ENCODE results near the gene RCOR1.
"Not testable (repeated sequence)": the region's sequence is repeated elsewhere in the genome, so short reads cannot be mapped to it uniquely, and the experiment has no call there.

The RCOR1 gene

GRCh38 chr14:102570334-102570995, 22.0 kb upstream of the RCOR1 start:
- Histone ChIP-seq H3K79me1 (ENCODE audit: low read length) (no peaks in the 10 kb centered on the region), H3K23ac (ENCODE audit: low read length) (no peak overlapping the region), H3K4me2 (ENCODE audit: low read length) (no peak overlapping the region), H3K36me3 (ENCODE audit: control insufficient read depth, insufficient read depth, low read length) (no peaks in the 10 kb centered on the region), H3K27me3 (ENCODE audit: insufficient read depth, low read length, poor library complexity) (no peaks in the 10 kb centered on the region), H2AK5ac (ENCODE audit: low read length) (no peak overlapping the region), H3K9ac (ENCODE audit: low read length) (no peak overlapping the region), H3K4me3 (ENCODE audit: low read length) (no peak overlapping the region), H3K4me1 (ENCODE audit: control insufficient read depth, low read depth, low read length) (peaks cover 10% of the 10 kb centered on the region), H3K18ac (ENCODE audit: low read length) (no peak overlapping the region), H2BK120ac (ENCODE audit: low read depth, low read length) (no peak overlapping the region), H3K79me2 (ENCODE audit: control insufficient read depth, insufficient read depth, low read length) (no peaks in the 10 kb centered on the region), H3K27ac (ENCODE audit: low read depth, low read length) (no peak overlapping the region), H2BK15ac (replicated peaks; ENCODE audit: low read depth) (no peak overlapping the region), H4K8ac (ENCODE audit: low read depth, low read length) (no peak overlapping the region), H2BK5ac (ENCODE audit: low read length) (no peak overlapping the region), H3K56ac (ENCODE audit: low read length) (peak overlapping the region; percentile 37), H4K5ac (ENCODE audit: low read length) (no peak overlapping the region), H3K4ac (ENCODE audit: low read depth, low read length) (no peak overlapping the region)
- peak; percentile 95 for DNase-seq
- no CpG with 5 or more reads among the region's 9 CpGs for WGBS (ENCODE audit: extremely low coverage, insufficient coverage, low lambda C conversion rate)

DNA sequence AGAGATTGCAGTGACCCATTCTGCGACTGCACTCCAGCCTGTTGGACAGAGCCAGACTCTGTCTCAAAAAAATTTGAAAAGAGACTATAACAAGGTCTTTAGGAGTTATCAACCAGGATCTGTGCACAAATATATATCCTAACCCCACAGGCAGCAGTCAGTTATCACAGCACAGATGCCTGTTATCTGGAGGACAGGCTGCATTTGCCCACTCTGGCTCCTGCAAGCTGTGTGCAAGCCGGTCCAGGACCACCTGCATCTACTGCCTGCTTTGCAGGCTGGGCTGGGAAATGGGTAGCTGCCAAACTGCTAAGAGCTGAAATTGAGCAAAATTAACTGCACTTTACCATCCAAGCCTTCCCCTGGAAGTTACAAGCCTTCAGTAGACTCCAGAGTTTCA, 21.4 kb upstream of the RCOR1 start:
- no peak overlapping the region for H3K23ac ChIP-seq (ENCODE audit: low read length)
- no peak overlapping the region for H2BK5ac ChIP-seq (ENCODE audit: low read length)
- no peaks in the 10 kb centered on the region for H3K79me2 ChIP-seq (ENCODE audit: control insufficient read depth, insufficient read depth, low read length)
- H3K4ac ChIP-seq (ENCODE audit: low read depth, low read length), result no peak overlapping the region
- no CpG with 5 or more reads among the region's 2 CpGs for WGBS (ENCODE audit: extremely low coverage, insufficient coverage, low lambda C conversion rate)
- H2BK120ac ChIP-seq (ENCODE audit: low read depth, low read length), result no peak overlapping the region
- no peak overlapping the region for H3K4me2 ChIP-seq (ENCODE audit: low read length)
- no peak overlapping the region for H3K4me3 ChIP-seq (ENCODE audit: low read length)
- no peak overlapping the region for H4K8ac ChIP-seq (ENCODE audit: low read depth, low read length)
- H3K56ac ChIP-seq (ENCODE audit: low read length), result peak overlapping the region; percentile 60
- no peaks in the 10 kb centered on the region for H3K36me3 ChIP-seq (ENCODE audit: control insufficient read depth, insufficient read depth, low read length)
- no peaks in the 10 kb centered on the region for H3K27me3 ChIP-seq (ENCODE audit: insufficient read depth, low read length, poor library complexity)
- H3K18ac ChIP-seq (ENCODE audit: low read length), result no peak overlapping the region
- H3K9ac ChIP-seq (ENCODE audit: low read length), result no peak overlapping the region
- H3K79me1 ChIP-seq (ENCODE audit: low read length), result no peaks in the 10 kb centered on the region
- no peak overlapping the region for H3K27ac ChIP-seq (ENCODE audit: low read depth, low read length)
- H3K4me1 ChIP-seq (ENCODE audit: control insufficient read depth, low read depth, low read length), result peaks cover 11% of the 10 kb centered on the region
- H4K5ac ChIP-seq (ENCODE audit: low read length), result no peak overlapping the region
- no peak for DNase-seq
- no peak overlapping the region for H2BK15ac ChIP-seq (replicated peaks; ENCODE audit: low read depth)
- peak overlapping the region; percentile 90 for H2AK5ac ChIP-seq (ENCODE audit: low read length)

DNA sequence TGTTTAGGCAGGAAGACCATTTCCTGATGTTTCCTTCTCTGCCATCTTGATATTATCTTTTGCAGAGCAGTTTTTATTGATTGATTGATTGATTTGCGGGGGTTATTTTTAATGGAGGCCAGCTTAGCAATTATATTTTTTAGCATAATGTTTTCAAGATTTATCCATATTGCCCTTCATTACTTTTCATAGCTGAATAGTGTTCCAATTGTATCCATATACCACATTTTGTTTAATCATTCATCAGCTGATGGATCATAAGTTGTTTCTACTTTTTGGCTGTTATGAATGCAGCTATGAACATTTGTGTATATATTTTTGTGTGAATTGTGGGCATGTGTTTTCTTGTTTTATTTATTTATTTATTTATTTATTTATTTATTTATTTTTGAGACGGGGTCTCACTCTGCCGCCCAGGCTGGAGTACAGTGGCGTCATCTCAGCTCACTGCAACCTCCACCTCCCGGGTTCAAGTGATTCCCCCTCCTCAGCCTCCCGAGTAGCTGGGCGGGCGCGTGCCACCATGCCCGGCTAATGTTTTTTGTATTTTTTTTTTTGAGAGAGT, 20.9 kb upstream of the RCOR1 start:
- H4K5ac ChIP-seq (ENCODE audit: low read length), result no peak overlapping the region
- H4K8ac ChIP-seq (ENCODE audit: low read depth, low read length), result no peak overlapping the region
- no peaks in the 10 kb centered on the region for H3K79me1 ChIP-seq (ENCODE audit: low read length)
- H3K9ac ChIP-seq (ENCODE audit: low read length), result no peak overlapping the region
- no peak overlapping the region for H3K18ac ChIP-seq (ENCODE audit: low read length)
- no peak overlapping the region for H2BK15ac ChIP-seq (replicated peaks; ENCODE audit: low read depth)
- no peak overlapping the region for H2AK5ac ChIP-seq (ENCODE audit: low read length)
- no peak for DNase-seq
- H3K56ac ChIP-seq (ENCODE audit: low read length), result no peak overlapping the region
- no peak overlapping the region for H3K23ac ChIP-seq (ENCODE audit: low read length)
- no peak overlapping the region for H2BK120ac ChIP-seq (ENCODE audit: low read depth, low read length)
- no peak overlapping the region for H3K4ac ChIP-seq (ENCODE audit: low read depth, low read length)
- no peaks in the 10 kb centered on the region for H3K79me2 ChIP-seq (ENCODE audit: control insufficient read depth, insufficient read depth, low read length)
- H3K4me3 ChIP-seq (ENCODE audit: low read length), result no peak overlapping the region
- peaks cover 11% of the 10 kb centered on the region for H3K4me1 ChIP-seq (ENCODE audit: control insufficient read depth, low read depth, low read length)
- H3K36me3 ChIP-seq (ENCODE audit: control insufficient read depth, insufficient read depth, low read length), result no peaks in the 10 kb centered on the region
- H3K4me2 ChIP-seq (ENCODE audit: low read length), result no peak overlapping the region
- WGBS (ENCODE audit: extremely low coverage, insufficient coverage, low lambda C conversion rate), result no CpG with 5 or more reads among the region's 10 CpGs
- no peak overlapping the region for H3K27ac ChIP-seq (ENCODE audit: low read depth, low read length)
- H3K27me3 ChIP-seq (ENCODE audit: insufficient read depth, low read length, poor library complexity), result no peaks in the 10 kb centered on the region
- no peak overlapping the region for H2BK5ac ChIP-seq (ENCODE audit: low read length)

DNA sequence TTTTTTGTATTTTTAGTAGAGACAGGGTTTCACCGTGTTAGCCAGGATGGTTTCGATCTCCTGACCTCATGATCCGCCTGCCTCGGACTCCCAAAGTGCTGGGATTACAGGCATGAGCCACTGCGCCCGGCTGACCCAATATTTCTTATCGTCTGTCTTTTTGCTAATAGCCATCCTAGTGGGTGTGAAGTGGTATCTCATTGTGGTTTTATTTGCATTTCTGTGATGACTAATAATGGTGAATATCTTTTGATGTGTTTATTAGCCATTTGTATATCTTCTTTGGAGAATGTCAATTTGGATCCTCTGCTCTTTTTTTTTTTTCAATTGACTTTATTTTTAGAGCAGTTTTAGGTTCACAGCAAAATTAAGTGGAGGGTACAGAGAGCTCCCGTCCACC, 19.3 kb upstream of the RCOR1 start:
- Histone ChIP-seq H3K4me1 (ENCODE audit: control insufficient read depth, low read depth, low read length) (peaks cover 11% of the 10 kb centered on the region), H3K27ac (ENCODE audit: low read depth, low read length) (peak overlapping the region; percentile 2)
- H3K4ac ChIP-seq (ENCODE audit: low read depth, low read length); H3K18ac ChIP-seq (ENCODE audit: low read length); H3K36me3 ChIP-seq (ENCODE audit: control insufficient read depth, insufficient read depth, low read length); DNase-seq; H2BK15ac ChIP-seq (replicated peaks; ENCODE audit: low read depth); H3K56ac ChIP-seq (ENCODE audit: low read length); H4K8ac ChIP-seq (ENCODE audit: low read depth, low read length); H3K79me2 ChIP-seq (ENCODE audit: control insufficient read depth, insufficient read depth, low read length); H3K4me3 ChIP-seq (ENCODE audit: low read length); H4K5ac ChIP-seq (ENCODE audit: low read length); H2BK5ac ChIP-seq (ENCODE audit: low read length); H2AK5ac ChIP-seq (ENCODE audit: low read length); H3K4me2 ChIP-seq (ENCODE audit: low read length); H3K9ac ChIP-seq (ENCODE audit: low read length); H2BK120ac ChIP-seq (ENCODE audit: low read depth, low read length); H3K79me1 ChIP-seq (ENCODE audit: low read length); H3K23ac ChIP-seq (ENCODE audit: low read length); H3K27me3 ChIP-seq (ENCODE audit: insufficient read depth, low read length, poor library complexity): not testable (repeated sequence)
- WGBS (ENCODE audit: extremely low coverage, insufficient coverage, low lambda C conversion rate), result no CpG with 5 or more reads among the region's 8 CpGs

- Histone ChIP-seq H3K4ac (ENCODE audit: low read depth, low read length) (no peak overlapping the region), H2AK5ac (ENCODE audit: low read length) (no peak overlapping the region), H3K36me3 (ENCODE audit: control insufficient read depth, insufficient read depth, low read length) (no peaks in the 10 kb centered on the region), H3K18ac (ENCODE audit: low read length) (no peak overlapping the region), H3K4me3 (ENCODE audit: low read length) (no peak overlapping the region), H3K4me2 (ENCODE audit: low read length) (no peak overlapping the region), H2BK5ac (ENCODE audit: low read length) (no peak overlapping the region), H3K27me3 (ENCODE audit: insufficient read depth, low read length, poor library complexity) (no peaks in the 10 kb centered on the region), H3K79me1 (ENCODE audit: low read length) (no peaks in the 10 kb centered on the region), H3K79me2 (ENCODE audit: control insufficient read depth, insufficient read depth, low read length) (no peaks in the 10 kb centered on the region), H4K5ac (ENCODE audit: low read length) (no peak overlapping the region), H3K9ac (ENCODE audit: low read length) (no peak overlapping the region), H3K23ac (ENCODE audit: low read length) (no peak overlapping the region), H2BK120ac (ENCODE audit: low read depth, low read length) (no peak overlapping the region), H3K4me1 (ENCODE audit: control insufficient read depth, low read depth, low read length) (peaks cover 8% of the 10 kb centered on the region), H2BK15ac (replicated peaks; ENCODE audit: low read depth) (no peak overlapping the region), H3K56ac (ENCODE audit: low read length) (no peak overlapping the region), H3K27ac (ENCODE audit: low read depth, low read length) (peak overlapping the region; percentile 25), H4K8ac (ENCODE audit: low read depth, low read length) (no peak overlapping the region)
- WGBS (ENCODE audit: extremely low coverage, insufficient coverage, low lambda C conversion rate), result no CpG with 5 or more reads among the region's 8 CpGs
- peak; percentile 83 for DNase-seq
These were observed 18.8 kb upstream of the RCOR1 start for GRCh38 chr14:102573591-102574046.

Data from mesendoderm (in vitro differentiated cells).